WTC11 (cell line): ENCODE data around the gene GABBR2. TPM values are rescaled to one million over a fixed set of nuclear protein-coding genes. Genes with fewer than 3 reads are reported as not detected.

ENCODE experiments used
- ATAC-seq: fragments of 200-7000 bp; cut with Tn5 transposase; 2 replicates; pipeline ENCODE4 v1.10.0; 2021; ENCODE audit warnings: mild to moderate bottlenecking, moderate library complexity
- CTCF ChIA-PET: fragments of 300-600 bp; sonication (Branson Sonifier 250); formaldehyde crosslinking; loops from one replicate; lab custom pipeline; 2021; ENCODE audit warnings: antibody characterized with exemption; lab: Charles Lee
- POLR2A ChIA-PET: fragments of 350-600 bp; sonication (Branson Sonifier 250); formaldehyde crosslinking; loops from one replicate; lab custom pipeline; 2021; ENCODE audit warnings: antibody characterized with exemption; lab: Charles Lee
- DNase-seq: peaks from one replicate; pipeline ENCODE4 v3.0.0; 2021; ENCODE audit warnings: low spot score
- H3K27ac Mint-ChIP-seq: 2 replicates; pipeline ENCODE4 v1.8.0; 2021; ENCODE audit warnings: mixed read lengths
- H3K27me3 Mint-ChIP-seq: 2 replicates; pipeline ENCODE4 v1.8.0; 2021; ENCODE audit warnings: low read depth, mild to moderate bottlenecking, moderate library complexity, mixed read lengths
- H3K36me3 Mint-ChIP-seq: 2 replicates; pipeline ENCODE4 v1.8.0; 2021; ENCODE audit warnings: mixed read lengths
- H3K4me1 Mint-ChIP-seq: 2 replicates; pipeline ENCODE4 v1.8.0; 2022; ENCODE audit warnings: mixed read lengths
- H3K4me3 Mint-ChIP-seq: 2 replicates; pipeline ENCODE4 v1.8.0; 2021; ENCODE audit warnings: mild to moderate bottlenecking, moderate library complexity, mixed read lengths
- H3K9me3 Mint-ChIP-seq: 2 replicates; pipeline ENCODE4 v1.8.0; 2021; ENCODE audit warnings: mixed read lengths
- ATF1 ChIP-seq: sonication (generic); formaldehyde crosslinking; IDR thresholded peaks from 2 replicates; pipeline ENCODE4 v1.8.1; 2023; ENCODE audit warnings: mild to moderate bottlenecking, moderate library complexity, missing genetic modification reagents
- CREM ChIP-seq: sonication (generic); formaldehyde crosslinking; IDR thresholded peaks from 2 replicates; pipeline ENCODE4 v1.8.1; 2022; ENCODE audit warnings: mild to moderate bottlenecking, missing genetic modification reagents, moderate library complexity
- ELF4 ChIP-seq: sonication (generic); formaldehyde crosslinking; IDR thresholded peaks from 2 replicates; pipeline ENCODE4 v1.8.1; 2022; ENCODE audit warnings: low read depth, mild to moderate bottlenecking, moderate library complexity, missing genetic modification reagents
- ESRRA ChIP-seq: sonication (generic); formaldehyde crosslinking; IDR thresholded peaks from 2 replicates; pipeline ENCODE4 v1.8.1; 2022; ENCODE audit warnings: mild to moderate bottlenecking, missing genetic modification reagents, borderline replicate concordance
- GTF2I ChIP-seq: fragments of 250-450 bp; sonication (Bioruptor Pico); conservative IDR thresholded peaks from 2 replicates; pipeline ENCODE4 v1.4.0; 2021; ENCODE audit warnings: mild to moderate bottlenecking
- JUN ChIP-seq: sonication (generic); formaldehyde crosslinking; IDR thresholded peaks from 2 replicates; pipeline ENCODE4 v1.8.0; 2023; ENCODE audit warnings: mild to moderate bottlenecking, missing genetic modification reagents
- MYBL2 ChIP-seq: sonication (generic); formaldehyde crosslinking; IDR thresholded peaks from 2 replicates; pipeline ENCODE4 v1.8.1; 2023; ENCODE audit warnings: mild to moderate bottlenecking, moderate library complexity, missing genetic modification reagents
- NFATC4 ChIP-seq: fragments of 250-450 bp; sonication (Bioruptor Pico); IDR thresholded peaks from 2 replicates; pipeline ENCODE4 v1.9.0; 2021; ENCODE audit warnings: mild to moderate bottlenecking
- NFYB ChIP-seq: sonication (generic); formaldehyde crosslinking; conservative IDR thresholded peaks from 2 replicates; pipeline ENCODE4 v1.8.0; 2022; ENCODE audit warnings: low read depth, missing genetic modification reagents
- NR2C2 ChIP-seq: sonication (generic); formaldehyde crosslinking; IDR thresholded peaks from 2 replicates; pipeline ENCODE4 v1.8.0; 2022; ENCODE audit warnings: mild to moderate bottlenecking, missing genetic modification reagents
- NR3C1 ChIP-seq: sonication (generic); formaldehyde crosslinking; conservative IDR thresholded peaks from 2 replicates; pipeline ENCODE4 v1.8.1; 2023; ENCODE audit warnings: low read depth, mild to moderate bottlenecking, missing genetic modification reagents
- OVOL2 ChIP-seq: fragments of 250-450 bp; sonication (Bioruptor Pico); IDR thresholded peaks from 2 replicates; pipeline ENCODE4 v1.9.0; 2021; ENCODE audit warnings: mild to moderate bottlenecking, borderline replicate concordance
- PREB ChIP-seq: sonication (generic); formaldehyde crosslinking; IDR thresholded peaks from 2 replicates; pipeline ENCODE4 v1.8.1; 2022; ENCODE audit warnings: mild to moderate bottlenecking, missing genetic modification reagents, moderate library complexity, borderline replicate concordance
- RELA ChIP-seq: sonication (generic); formaldehyde crosslinking; IDR thresholded peaks from 2 replicates; pipeline ENCODE4 v1.8.1; 2022; ENCODE audit warnings: missing genetic modification reagents, mild to moderate bottlenecking, borderline replicate concordance
- TP53 ChIP-seq: sonication (generic); formaldehyde crosslinking; IDR thresholded peaks from 2 replicates; pipeline ENCODE4 v1.8.1; 2023; ENCODE audit warnings: mild to moderate bottlenecking, missing genetic modification reagents
- ZNF281 ChIP-seq: sonication (generic); formaldehyde crosslinking; IDR thresholded peaks from 2 replicates; pipeline ENCODE4 v1.8.0; 2023; ENCODE audit warnings: mild to moderate bottlenecking, missing genetic modification reagents
- ZNF425 ChIP-seq: fragments of 250-450 bp; sonication (Bioruptor Pico); conservative IDR thresholded peaks from 2 replicates; pipeline ENCODE4 v1.9.0; 2021; ENCODE audit warnings: mild to moderate bottlenecking
- ZNF671 ChIP-seq: fragments of 250-450 bp; sonication (Bioruptor Pico); IDR thresholded peaks from 2 replicates; pipeline ENCODE4 v1.8.0; 2021; ENCODE audit warnings: mild to moderate bottlenecking
- total RNA-seq: library from RNA; stranded (reverse); gene quantifications from 3 replicates; pipeline ENCODE4 v1.2.3, GENCODE V29; 2021
- TF ChIP-seq, protein P1 (sequence below): fragments of 250-450 bp; sonication (Bioruptor Pico); IDR thresholded peaks from 2 replicates; pipeline ENCODE4 v1.9.0; 2021; ENCODE audit warnings: mild to moderate bottlenecking, borderline replicate concordance

GABBR2 gene
- total RNA-seq, 1 experiment from 2014 or later, result 0.92 TPM

DNA sequence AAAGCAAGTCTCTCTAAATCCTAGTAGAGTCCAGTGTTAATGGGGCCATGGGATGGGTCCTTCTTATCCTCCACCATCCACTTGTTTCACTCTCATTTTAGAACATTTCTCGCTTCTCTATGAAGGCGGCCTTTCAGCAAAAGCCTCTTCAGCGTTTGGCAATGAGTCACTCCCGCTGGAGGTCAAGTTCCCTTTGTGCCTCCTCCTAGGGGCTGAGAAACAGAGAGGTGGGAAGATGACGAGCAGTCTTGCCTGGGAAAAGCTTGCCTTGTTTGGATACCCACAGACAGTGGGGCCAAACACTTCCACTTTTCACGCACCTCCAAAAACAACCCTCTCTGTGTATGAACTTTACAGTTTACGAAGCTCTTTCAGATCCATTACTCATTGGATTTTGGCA lies 168.8 kb downstream of the GABBR2 start:
- ATAC-seq (no peak), DNase-seq (no peak)
- peaks cover 4% of the 10 kb centered on the region; the same call in 1 of the 2 replicates for H3K9me3 Mint-ChIP-seq
- no peaks in the 10 kb centered on the region; the same call in 1 of the 2 replicates for H3K27me3 Mint-ChIP-seq
- H3K4me1 Mint-ChIP-seq, result no peaks in the 10 kb centered on the region
- no peak overlapping the region for H3K27ac Mint-ChIP-seq
- TF ChIP-seq TP53 (CRISPR knock-in tag) (no peak), NR3C1 (no peak), NR2C2 (CRISPR knock-in tag) (no peak), RELA (no peak), ZNF425 (CRISPR knock-in tag) (no peak), PREB (CRISPR knock-in tag) (no peak), OVOL2 (CRISPR knock-in tag) (no peak), ZNF281 (no peak), GTF2I (CRISPR knock-in tag) (no peak), MYBL2 (CRISPR knock-in tag) (no peak), NFATC4 (CRISPR knock-in tag) (no peak), ZNF671 (no peak), ATF1 (CRISPR knock-in tag) (no peak), NFYB (no peak), CREM (CRISPR knock-in tag) (no peak), ESRRA (CRISPR knock-in tag) (no peak), ELF4 (no peak), JUN (CRISPR knock-in tag) (no peak)
- TF ChIP-seq, protein P1, sequence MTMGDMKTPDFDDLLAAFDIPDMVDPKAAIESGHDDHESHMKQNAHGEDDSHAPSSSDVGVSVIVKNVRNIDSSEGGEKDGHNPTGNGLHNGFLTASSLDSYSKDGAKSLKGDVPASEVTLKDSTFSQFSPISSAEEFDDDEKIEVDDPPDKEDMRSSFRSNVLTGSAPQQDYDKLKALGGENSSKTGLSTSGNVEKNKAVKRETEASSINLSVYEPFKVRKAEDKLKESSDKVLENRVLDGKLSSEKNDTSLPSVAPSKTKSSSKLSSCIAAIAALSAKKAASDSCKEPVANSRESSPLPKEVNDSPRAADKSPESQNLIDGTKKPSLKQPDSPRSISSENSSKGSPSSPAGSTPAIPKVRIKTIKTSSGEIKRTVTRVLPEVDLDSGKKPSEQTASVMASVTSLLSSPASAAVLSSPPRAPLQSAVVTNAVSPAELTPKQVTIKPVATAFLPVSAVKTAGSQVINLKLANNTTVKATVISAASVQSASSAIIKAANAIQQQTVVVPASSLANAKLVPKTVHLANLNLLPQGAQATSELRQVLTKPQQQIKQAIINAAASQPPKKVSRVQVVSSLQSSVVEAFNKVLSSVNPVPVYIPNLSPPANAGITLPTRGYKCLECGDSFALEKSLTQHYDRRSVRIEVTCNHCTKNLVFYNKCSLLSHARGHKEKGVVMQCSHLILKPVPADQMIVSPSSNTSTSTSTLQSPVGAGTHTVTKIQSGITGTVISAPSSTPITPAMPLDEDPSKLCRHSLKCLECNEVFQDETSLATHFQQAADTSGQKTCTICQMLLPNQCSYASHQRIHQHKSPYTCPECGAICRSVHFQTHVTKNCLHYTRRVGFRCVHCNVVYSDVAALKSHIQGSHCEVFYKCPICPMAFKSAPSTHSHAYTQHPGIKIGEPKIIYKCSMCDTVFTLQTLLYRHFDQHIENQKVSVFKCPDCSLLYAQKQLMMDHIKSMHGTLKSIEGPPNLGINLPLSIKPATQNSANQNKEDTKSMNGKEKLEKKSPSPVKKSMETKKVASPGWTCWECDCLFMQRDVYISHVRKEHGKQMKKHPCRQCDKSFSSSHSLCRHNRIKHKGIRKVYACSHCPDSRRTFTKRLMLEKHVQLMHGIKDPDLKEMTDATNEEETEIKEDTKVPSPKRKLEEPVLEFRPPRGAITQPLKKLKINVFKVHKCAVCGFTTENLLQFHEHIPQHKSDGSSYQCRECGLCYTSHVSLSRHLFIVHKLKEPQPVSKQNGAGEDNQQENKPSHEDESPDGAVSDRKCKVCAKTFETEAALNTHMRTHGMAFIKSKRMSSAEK (CRISPR knock-in tag), result no peak
- no peaks in the 10 kb centered on the region for H3K36me3 Mint-ChIP-seq
- ChIA-PET CTCF (interaction anchor here (0.6 to 2.6 kb wide), 2 partner anchors 36 to 236 kb away, joined by 3 to 9 read pairs; no protein-coding TSS in a partner anchor), POLR2A (no interaction called here)
- no peak overlapping the region for H3K4me3 Mint-ChIP-seq
